ENCODE measurements around the gene ARHGAP24.

- TF ChIP-seq EZH2phosphoT487 (IDR thresholded peaks at IDR 0.05; ENCODE audit: unreplicated experiment), result no peak
- no peak for TF ChIP-seq CTCF (conservative IDR thresholded peaks at IDR 0.05; ENCODE audit: low read depth in 2 of 2)
- no peak for TF ChIP-seq CREB1 (CRISPR knock-in tag; IDR thresholded peaks at IDR 0.05; ENCODE audit: low read depth)
- no peak for TF ChIP-seq POLR2AphosphoS5 (IDR thresholded peaks at IDR 0.05; ENCODE audit: low read depth)
- TF ChIP-seq REST (IDR thresholded peaks at IDR 0.05; ENCODE audit: unreplicated experiment), result no peak
- TF ChIP-seq STAT1 (IDR thresholded peaks at IDR 0.05; ENCODE audit: unreplicated experiment), result no peak
- TF ChIP-seq ETS1 (IDR thresholded peaks at IDR 0.05), result no peak
Observed at GRCh38 chr4:85784947-85785346, 310.0 kb downstream of the ARHGAP24 start.
